ENCODE results near the gene MLIP. TPM values are rescaled to one million over a fixed set of nuclear protein-coding genes. Genes with fewer than 3 reads are reported as not detected.
A peak's percentile ranks its signal among the peaks of the same experiment; 100 is the strongest.

The MLIP gene
- polyA plus RNA-seq, 3 donors, result 0.25 to 0.70 (median 0.50) TPM

DNA sequence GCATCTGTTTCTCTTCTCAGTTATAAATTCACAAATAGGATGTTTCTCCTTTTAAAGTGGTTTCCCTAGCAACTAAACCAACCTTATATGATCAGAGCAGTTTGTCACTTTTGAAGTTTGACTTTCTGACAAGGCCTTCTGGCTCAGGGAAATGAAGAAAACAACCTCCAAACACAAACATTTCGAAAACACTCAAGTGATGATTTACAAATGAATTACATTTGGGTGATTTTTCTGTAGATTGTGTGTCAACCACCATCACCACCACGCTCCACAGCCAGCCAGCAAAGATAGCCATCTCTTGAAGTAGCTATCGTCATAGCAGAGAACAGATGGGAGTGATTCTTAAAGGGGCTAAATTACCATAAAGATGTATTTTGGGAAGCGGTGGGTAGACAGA is 16.5 kb upstream of the MLIP start:
- no peak for DNase-seq

DNA sequence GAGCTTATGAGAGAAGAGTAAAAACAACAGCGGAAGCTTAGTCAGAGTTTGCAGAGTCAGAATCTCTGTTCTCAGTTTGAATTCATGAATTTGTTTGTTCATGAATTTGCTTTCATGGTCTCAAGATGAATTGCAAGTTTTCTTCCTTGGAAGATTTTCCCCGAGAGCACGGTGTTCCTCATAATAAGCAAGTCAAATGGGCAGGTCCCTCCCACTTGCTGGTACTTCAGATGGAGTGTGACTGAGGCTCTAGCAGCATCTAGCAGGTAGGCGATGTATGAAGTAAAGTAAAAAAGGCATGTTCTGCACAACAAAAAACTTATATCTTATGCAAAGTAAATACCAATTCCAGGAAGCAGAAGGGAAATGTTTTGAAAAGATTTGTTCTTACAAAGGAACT is 15.5 kb upstream of the MLIP start:
- no peak for DNase-seq

DNA sequence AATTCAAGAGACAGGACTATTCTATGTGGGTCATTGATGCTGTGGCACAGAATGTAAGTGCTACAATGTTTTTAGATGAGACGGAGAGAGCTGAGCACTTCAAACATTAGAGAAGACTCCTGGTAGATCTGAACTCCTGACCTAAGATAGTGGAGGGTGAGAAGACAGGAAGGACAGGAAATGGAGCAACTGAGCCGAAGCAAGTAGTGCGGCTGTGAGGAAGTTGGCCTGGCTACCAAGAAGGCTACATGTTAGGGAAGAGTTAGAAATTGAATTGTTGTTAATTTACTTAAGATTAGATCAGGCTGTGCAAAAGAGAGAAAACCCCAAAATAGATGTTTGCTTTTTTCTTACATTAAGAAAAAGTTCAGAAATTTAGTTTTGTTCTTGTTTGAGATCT is 14.4 kb upstream of the MLIP start:
- DNase-seq, result no peak

DNA sequence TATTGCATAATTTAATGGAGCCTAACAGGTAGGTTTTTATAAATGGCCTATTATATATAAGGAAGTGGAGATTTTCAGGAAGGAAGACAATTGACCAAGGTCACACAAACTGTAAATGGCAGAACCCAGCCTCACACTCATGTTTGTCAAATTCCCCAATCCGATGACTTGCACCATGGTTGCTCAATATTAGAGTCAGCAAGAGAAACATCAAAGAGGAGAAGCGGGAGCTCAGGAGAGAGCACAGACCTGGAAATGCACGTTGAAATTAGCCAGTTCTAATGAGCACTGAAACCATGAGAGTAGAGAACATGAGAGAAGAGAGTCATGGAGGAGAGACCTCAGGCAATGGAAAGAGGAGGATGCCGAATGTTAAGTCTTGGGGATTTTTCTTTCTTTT is 13.5 kb upstream of the MLIP start:
- DNase-seq, result no peak

DNA sequence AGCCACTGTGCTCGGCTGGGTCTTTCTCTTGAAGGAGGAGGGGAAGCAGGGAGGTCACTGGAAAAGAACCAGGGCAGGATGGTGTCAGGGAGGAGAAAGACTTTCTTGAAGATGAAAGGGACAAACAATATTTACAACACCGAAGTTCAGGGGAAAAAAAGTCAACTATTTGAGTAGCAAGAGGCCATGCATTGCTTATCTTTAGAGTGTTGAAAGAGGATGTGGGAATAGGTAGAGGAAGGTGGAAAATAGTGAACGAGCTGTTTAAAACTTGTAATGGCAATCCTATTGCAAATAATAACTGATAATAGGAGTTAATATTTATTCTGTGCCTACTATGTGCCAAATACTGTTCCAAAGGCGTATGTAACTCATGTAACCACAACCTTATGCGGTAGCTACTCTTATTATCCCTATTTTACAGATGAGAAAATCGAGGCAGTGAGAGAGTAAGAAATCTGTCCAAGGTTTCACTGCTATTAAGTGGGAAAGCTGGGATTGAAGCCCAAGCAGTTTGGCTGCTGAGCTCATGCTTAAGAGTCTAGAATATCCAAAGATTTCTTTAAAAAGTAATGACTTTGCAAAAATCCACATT is 12.7 kb upstream of the MLIP start:
- DNase-seq, result no peak

DNA sequence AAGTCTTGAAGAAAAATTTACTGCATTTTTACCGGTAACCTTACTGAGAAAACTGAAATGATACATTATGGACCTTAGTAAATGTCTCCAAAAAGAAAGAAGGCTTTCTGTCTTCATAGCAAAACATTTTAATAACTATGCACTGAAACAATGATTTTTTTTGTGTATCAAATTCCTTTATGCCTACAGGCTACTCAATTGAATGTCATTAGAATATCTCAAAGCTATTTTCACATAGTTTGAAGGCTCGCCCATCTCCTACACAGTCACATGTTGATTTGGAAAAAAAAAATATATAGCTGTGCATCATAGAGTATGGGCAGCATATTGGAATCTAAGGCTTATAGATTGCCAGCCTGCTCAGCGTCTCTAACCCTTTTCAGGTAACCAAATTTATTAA is 12.0 kb upstream of the MLIP start:
- DNase-seq, result no peak

DNA sequence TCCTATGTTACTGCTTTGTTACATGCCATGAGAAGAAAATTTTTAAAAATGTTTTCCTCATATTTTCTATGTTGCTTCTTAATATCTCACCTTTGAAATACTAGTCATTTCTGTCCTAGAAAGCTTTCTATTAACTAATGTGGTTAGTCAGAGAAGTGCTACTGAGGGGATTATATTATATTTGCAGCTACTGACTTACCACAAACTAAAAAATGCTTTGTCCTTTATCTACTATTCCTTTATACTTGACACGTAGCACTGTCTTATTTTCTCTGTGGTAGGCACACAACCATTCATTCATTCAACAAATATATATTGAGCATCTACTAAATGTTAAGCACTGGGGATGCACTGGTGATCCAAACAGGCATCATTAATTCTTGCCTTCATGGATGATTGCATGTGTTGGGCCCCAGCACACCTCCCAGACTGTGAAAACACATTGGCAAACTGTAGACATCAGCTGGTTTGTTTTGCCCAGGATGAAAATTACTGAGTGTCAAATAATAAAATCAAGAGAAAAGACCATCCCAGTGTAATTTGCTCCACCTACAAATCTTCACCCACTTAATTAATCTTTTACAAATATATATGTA is 10.7 kb upstream of the MLIP start:
- no peak for DNase-seq

DNA sequence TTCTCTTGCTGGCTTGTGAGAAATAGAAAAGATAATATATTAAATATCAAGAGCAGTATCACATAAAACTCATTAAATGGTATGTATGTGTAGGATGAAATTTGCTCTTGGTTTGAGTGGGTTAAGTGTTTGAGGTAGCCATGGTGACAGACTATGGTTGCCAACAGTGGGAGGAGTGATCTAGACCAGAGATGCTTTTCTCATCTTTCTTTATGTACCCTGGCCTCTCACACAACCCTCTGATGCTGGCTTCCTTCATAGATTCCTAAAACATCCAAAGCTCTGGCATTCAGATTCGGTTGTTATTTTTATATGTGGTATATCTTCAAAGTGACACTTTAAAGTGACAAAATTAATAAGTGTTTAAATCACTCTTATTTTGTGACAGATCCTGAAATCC is 9.0 kb upstream of the MLIP start:
- DNase-seq, result no peak

DNA sequence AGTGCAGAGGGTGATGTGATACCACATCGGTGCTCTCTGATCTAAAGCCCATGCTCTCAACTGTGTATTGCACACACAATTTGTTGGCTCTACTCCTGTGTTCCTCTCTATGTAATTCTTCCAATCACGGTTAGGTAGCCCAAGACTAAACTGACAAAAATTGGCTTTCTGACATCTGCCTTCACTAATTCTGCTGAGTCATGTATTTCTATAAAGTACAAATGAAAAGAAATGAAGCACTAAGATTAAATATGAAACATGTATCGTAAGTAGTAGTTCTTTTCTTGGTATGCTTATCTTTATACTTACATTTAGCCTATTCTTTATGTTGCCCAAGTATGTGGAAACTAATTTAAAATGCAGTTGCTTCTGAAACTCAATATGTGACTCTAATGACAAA is 7.7 kb upstream of the MLIP start:
- DNase-seq, result no peak

DNA sequence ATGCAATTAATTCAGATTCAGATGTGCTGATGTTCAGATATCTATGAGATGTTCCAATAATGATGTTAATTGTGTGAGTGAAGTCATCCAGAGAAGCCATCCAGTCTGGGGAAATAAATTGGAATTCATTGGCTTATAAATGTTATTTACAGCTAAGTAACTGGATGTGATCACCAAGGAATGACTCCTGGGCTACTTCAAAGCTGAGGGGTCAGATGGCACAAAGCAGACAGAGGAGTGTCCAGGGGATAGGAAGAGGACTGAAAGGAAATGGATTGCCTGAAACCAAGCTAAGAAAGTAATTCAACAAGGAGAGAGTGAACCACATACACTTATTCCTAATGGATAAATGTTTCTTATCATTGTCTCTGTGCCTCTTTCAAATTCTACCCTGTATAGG is 4.5 kb upstream of the MLIP start:
- DNase-seq, result no peak

DNA sequence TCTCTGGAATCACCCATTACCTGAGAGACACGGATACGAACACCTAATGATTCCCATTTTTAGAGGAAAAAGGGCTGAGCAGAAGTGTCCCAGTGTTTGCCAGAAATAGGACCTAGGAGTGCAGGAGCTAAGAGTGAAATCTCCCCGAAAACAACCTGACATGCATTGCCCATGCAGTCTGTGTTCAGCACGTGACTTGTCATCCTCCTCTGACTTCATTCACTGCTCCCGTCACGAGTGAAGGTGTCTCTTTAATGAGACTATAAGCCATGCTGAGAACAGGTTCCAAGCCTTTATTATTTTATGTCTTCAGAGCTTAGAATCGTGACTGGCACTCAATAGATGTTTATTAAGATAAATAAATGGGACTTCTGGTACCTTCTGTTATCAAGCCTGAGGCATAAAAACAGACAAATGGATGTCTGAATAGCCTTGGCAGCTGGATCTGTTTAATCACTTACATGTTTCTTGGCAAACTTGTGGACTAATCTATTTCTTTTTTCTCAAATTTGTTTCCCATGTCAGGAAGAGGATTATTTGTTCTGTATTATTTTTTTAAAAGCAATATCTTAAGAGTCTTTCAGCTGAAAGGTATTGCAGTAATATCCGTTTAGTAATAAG is 3.7 kb upstream of the MLIP start:
- DNase-seq, result no peak

DNA sequence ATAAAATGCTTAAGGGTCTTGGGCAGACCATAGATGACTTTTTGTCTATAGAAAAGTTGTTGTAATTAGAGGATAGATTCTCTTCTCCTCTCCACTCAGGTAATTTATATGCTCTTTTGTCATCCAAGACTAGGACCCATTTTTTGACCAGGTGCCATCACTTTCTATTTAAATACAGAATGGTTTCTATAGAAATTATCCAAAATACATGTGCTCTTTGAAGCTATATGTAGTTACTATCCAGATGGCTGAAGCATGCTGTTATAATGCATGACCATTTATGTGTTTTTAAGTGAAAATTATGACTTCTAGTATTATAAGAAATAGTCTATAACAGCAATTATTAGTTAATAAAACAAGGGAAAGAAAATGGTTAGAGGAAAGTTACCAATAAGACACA is 3.0 kb upstream of the MLIP start:
- no peak for DNase-seq

DNA sequence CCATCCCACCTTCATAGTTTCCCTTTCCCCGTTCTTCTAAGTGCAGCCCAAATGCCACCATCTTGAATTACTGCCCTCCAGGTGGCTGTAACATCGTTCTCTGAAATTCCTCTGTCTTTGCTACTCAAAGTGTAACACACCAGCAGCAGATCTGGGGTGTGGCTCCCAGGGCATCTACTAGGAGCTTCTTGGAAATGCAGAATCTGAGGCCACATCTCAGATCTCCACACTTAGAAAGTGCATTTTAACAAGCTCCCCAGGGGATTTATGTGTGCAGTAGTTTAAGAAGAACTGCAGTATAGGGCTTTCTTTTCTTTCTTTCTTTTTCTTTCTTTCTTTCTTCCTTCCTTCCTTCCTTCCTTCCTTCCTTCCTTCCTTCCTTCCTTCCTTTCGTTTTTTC is 1.7 kb upstream of the MLIP start:
- DNase-seq, result no peak

DNA sequence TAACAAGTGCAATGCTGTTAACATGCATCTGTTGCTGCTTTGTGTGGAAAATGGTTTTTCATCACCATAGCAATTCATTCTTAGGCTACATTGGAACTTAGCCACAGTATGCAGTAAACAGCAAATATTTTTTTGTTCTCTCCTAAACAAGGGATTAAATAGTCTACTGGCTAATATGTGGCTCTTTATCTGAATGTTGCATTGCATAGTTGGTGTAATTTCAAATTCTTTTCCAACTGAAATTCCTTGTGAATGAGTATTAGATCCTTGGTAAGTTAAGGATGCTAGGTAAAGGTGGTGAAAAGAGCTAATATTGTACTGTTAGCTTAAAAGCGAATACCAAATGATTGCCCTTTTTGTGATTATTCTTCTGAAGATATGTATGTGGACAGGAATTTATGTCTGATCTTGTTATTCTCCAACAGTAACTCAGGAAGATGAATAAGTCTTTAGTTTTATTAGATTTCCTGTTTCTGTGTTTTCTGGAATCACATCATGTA is 958 bp downstream of the MLIP start:
- no peak for DNase-seq

DNA sequence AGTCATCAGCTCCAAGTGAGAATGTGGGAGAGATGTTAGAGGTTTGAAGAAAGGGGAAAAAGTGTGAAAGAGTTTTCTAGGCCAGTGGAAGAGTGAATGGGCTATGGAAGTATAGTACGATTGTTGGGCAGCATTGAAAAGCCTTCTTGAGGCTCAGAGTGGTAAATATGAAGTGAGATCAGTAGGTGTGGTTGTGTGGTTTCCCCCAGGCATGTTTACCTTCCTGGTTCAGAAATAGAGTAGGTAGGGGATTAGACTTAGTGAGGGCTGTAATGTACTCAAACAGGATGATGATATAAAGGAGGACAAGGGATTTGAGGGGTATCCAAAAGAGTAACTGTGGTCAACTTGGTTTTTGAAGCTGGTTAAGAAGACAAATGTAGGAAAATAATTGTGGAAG is 3.7 kb downstream of the MLIP start:
- DNase-seq, result no peak

DNA sequence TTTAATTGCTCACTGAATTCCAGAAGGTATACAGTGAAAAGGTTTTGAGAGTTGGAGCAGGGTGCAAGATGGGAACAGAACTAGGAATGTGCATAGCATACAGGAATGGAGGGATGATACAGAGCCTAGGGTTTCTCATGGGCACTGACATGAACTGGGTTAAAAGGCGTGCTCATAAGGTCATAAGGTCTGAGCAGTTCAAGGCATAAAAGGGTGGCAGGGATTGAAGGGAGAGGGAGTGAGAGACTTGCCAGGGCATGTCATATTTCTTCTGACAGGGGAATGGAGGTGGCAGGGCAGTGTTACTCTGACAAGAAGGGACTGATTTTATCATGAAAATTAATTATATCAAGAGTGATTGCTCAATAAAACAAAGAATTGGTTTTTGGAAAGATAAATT is 4.7 kb downstream of the MLIP start:
- no peak for DNase-seq

DNA sequence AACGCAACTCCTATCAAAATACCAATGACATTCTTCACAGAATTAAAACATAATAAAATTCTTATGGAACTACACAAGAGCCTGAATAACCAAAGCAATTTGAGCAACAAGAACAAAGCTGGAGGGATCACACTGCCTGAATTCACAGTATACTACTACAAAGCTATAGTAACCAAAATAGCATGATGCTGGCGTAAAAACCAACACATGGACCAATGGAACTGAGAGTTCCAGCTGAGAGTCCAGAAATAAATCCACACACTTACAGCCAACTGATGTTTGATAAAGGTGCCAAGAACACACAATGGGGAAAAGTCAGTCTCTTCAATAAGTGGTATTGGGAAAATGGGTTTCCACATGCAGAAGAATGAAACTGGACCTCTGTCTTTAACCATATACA is 6.9 kb downstream of the MLIP start:
- no peak for DNase-seq

DNA sequence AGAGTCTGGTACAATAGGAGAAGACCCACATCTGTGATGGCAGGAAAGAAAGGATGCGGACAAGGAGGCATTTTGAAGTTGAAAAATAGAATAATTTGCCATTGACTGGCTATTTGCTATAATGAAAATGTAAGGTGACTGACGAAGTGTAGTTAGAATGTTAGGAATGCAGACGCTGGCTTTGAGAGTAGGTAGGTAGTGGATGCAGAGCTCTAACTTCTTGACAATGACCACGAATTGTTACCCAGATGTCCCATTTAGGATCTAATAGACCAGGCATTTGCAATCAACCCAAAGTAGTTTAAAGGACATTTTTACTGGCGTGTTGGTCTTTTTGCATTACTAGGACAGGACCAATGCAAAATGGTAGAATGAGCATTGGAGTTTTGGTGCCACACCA is 14.2 kb downstream of the MLIP start:
- DNase-seq, result no peak

DNA sequence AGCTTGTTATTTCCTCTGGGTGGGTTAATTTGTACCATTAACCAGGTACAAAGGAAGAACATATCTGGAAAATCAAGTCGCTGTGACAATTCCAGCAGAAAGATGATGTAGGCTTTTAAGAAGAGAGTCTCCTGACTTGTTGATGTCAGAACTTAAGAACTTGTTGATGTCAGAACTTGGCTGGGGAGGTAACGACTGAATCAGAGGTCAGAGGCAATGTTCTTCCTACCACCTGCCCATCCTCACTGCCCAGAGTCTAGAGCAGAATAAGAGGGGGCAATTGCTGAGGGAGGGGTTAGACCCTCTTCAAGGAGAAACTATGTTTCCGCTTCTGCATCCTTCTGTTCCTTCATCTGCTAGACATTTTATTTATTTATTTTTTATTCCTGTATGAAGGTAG is 18.9 kb downstream of the MLIP start:
- no peak for DNase-seq

DNA sequence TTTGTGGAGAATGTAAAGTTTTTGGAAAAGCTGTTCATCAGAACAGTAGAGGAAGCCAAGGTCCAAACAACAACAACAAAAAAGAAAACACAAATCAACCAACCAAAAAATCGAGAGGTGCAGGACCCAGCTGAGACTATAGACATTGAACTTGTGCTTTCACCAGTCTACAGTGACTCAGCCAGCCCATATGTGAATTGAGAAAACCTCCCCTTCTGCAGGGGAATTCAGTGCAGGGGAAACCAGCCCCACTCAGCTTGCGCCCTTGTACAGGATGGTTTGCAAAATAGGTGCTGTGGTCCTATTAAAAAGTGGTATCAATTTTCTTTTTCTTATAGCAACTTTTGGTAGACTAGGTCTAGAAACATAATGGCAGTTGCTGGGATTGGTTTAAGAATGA is 21.3 kb downstream of the MLIP start:
- no peak for DNase-seq

DNA sequence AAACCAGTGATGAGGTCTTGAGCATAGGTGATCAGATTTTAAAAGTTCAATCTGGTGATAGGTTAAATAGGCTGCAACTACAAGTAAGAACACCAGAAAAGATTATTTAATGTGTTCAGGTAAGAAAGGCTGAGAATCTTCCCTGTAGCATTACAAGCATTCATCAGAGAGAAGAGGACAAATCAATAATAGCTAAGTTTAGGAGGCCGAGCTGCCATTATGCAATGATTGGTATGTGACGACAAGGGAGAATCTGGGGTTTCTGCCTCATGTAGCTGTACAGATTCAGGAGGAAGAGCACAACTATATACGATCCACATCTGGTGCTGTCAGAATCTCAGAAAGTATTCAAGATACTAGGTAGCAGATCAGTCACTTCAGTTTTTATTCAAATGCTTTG is 21.9 kb downstream of the MLIP start:
- DNase-seq, result no peak

DNA sequence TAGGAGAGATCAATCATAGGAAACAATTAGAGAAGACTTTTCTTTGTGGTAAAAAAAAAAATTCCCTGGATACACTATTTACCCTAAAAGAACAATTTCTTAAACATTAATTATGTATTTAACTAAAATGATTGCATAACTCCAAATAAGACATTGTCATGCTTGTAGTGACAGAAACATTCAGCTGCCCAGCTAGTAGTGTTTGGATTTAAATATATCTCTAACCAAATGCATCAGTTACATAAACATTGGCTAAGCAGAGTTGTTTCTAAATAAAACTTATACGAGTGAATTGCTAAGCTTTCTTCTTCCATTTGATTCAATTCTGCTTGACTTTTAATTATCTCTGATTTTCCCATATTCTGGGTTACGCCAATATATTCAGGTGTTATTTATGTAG is 23.7 kb downstream of the MLIP start:
- no peak for DNase-seq

DNA sequence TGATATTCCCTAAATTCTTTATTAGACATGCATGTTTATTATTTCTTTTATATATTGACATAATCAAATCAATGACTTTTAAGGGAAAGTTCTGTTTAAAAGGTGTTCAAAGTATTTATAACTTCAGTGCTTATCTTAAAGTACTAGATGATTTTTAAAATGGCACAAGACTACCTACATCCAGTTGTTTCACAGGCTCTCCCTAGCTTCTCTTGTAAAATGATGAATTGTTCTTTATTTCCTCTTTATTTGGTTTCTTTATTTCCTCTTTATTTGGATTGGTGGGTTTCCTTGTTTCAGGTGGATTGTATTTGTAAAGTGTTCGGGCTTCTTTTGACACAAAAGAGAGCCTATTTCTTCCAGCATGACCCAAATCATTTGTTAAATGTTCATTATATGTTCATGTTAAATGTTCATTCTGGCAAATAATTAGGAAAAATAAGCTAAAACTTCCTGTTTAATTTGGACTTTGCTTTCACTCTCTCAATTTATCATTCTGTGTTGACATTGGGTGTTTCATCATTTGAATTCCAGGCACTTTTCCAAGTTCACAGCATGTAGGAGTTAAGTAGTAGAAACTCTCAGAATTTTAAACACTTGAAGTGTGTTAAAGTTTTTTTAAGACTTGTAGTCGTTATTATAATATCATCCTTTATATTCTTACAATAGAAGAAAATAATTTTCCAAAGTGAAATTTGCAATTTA is 24.6 kb downstream of the MLIP start:
- peak; percentile 31 for DNase-seq

All from renal pelvis (tissue), 4 donors.